Thyroid gland (tissue), 4 donors: ENCODE measurements around the gene ANKRD63. TPM values are rescaled to one million over a fixed set of nuclear protein-coding genes. Genes with fewer than 3 reads are reported as not detected.

ENCODE experiments used
- DNase-seq, 2 donors: peaks; one replicate each; pipeline ENCODE4 v3.0.0-alpha.2; 2019
- H3K27ac ChIP-seq, 3 donors: fragments of 200-600 bp; sonication (generic); 1 replicate in 2 of 3; 2 replicates in 1 of 3; pipeline ENCODE4 v1.5.1; 2016 to 2019; ENCODE audit warnings: mild to moderate bottlenecking in 1 of 3, moderate library complexity in 1 of 3
- H3K27me3 ChIP-seq: fragments of 200-600 bp; sonication (generic); one replicate; pipeline ENCODE4 v1.5.1; 2019
- H3K36me3 ChIP-seq, 2 donors: fragments of 200-600 bp; sonication (generic); one replicate each; pipeline ENCODE4 v1.5.1; 2016 to 2019
- H3K4me1 ChIP-seq, 2 donors: fragments of 200-600 bp; sonication (generic); one replicate each; pipeline ENCODE4 v1.5.1; 2017 to 2019
- H3K4me3 ChIP-seq, 3 donors: fragments of 200-600 bp; sonication (generic); replicated peaks in 1 of 3; 1 replicate in 2 of 3; 2 replicates in 1 of 3; pipeline ENCODE4 v1.5.1; 2016; ENCODE audit warnings: mild to moderate bottlenecking in 1 of 3
- H3K9me3 ChIP-seq: fragments of 200-600 bp; sonication (generic); one replicate; pipeline ENCODE4 v1.5.1; 2017
- CTCF ChIP-seq, 6 experiments: fragments of 200-600 bp in 3 of 6; fragments of 450-650 bp in 3 of 6; sonication (generic) in 3 of 6; IDR thresholded peaks; one replicate each; pipeline ENCODE4 v1.5.1; 2016 to 2019; ENCODE audit warnings: antibody characterized with exemption in 6 of 6, mild to moderate bottlenecking in 2 of 6, inconsistent platforms in 1 of 6, moderate library complexity in 1 of 6
- POLR2A ChIP-seq, 2 donors: fragments of 450-650 bp; IDR thresholded peaks; one replicate each; pipeline ENCODE4 v1.6.1; 2017; ENCODE audit warnings: antibody characterized with exemption in 2 of 2, mild to moderate bottlenecking in 2 of 2, moderate library complexity in 1 of 2
- WGBS, 2 donors: methylation state at CpG; one replicate each; pipeline ENCODE4 v1.1.5; 2017; 5-methylcytosine and 5-hydroxymethylcytosine counted together
- intact Hi-C: fragments of 100-400 bp; cut with DNase I; formaldehyde crosslinking; loops from one replicate; pipeline ENCODE4 v1.15.1; 2023
- total RNA-seq, 4 donors: library from RNA; depleted of rRNA; stranded (reverse); fragments of >200 nt; gene quantifications; one replicate each; pipeline ENCODE4 v1.2.3, GENCODE V29; 2016

ANKRD63 gene
- total RNA-seq, 4 donors from 2014 or later: 2.1 TPM; not detected in 3

DNA sequence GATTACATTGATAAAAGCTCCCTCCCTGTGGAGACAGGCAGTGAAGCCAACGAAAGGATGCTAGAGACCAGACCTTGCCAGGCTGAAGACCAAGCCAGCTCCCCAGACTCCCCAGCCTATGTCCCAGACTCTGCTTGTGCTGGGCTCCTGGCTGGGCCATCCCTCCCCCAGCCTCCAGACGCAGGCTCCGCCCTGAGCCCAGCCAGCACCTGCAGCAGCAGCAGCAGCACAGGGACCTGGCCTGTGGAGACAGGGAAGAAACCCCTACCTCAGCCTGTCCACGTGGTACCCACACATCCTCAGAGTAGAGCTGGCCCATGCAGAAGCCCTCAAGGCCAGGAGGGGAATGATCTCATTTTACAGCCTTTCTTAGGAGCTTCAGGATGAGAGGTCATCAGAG is 13.3 kb downstream of the ANKRD63 start:
- no peak overlapping the region for H3K4me3 ChIP-seq
- 63 to 75% methylated on average over 2 to 4 of the region's 4 CpGs for WGBS, 2 donors
- no peak for DNase-seq
- no peaks in the 10 kb centered on the region for H3K9me3 ChIP-seq
- peaks cover 0 to 26% of the 10 kb centered on the region in 2 donors for H3K4me1 ChIP-seq
- peaks cover 6 to 10% of the 10 kb centered on the region in 2 donors for H3K36me3 ChIP-seq
- intact Hi-C loops: loop anchor here (5.0 kb wide), 1 partner anchor 222 kb away; no protein-coding TSS in a partner anchor
- no peak for TF ChIP-seq CTCF (IDR thresholded peaks at IDR 0.05)
- TF ChIP-seq POLR2A (IDR thresholded peaks at IDR 0.05): no peak
- no peak overlapping the region for H3K27ac ChIP-seq
- no peaks in the 10 kb centered on the region for H3K27me3 ChIP-seq

GRCh38 chr15:40267670-40268069 is 15.2 kb downstream of the ANKRD63 start:
- intact Hi-C loops: no loop called here
- WGBS, 2 donors: 94 to 100% methylated on average over 1 to 4 of the region's 4 CpGs
- TF ChIP-seq CTCF (IDR thresholded peaks at IDR 0.05): no peak
- no peak for TF ChIP-seq POLR2A (IDR thresholded peaks at IDR 0.05)
- Histone ChIP-seq H3K36me3 (peaks cover 0 to 7% of the 10 kb centered on the region in 2 donors), H3K27me3 (no peaks in the 10 kb centered on the region), H3K4me1 (peaks cover 19 to 44% of the 10 kb centered on the region in 2 donors), H3K4me3 (no peak overlapping the region), H3K27ac (no peak overlapping the region), H3K9me3 (no peaks in the 10 kb centered on the region)
- no peak for DNase-seq

GRCh38 chr15:40266828-40267304 is 16.0 kb downstream of the ANKRD63 start:
- Histone ChIP-seq H3K27me3 (no peaks in the 10 kb centered on the region), H3K36me3 (peaks cover 0 to 7% of the 10 kb centered on the region in 2 donors), H3K4me1 (peaks cover 24 to 52% of the 10 kb centered on the region in 2 donors), H3K4me3 (no peak overlapping the region), H3K27ac (peak overlapping the region in 2 of 3 donors; percentile 21 to 37), H3K9me3 (no peaks in the 10 kb centered on the region)
- TF ChIP-seq POLR2A (IDR thresholded peaks at IDR 0.05) (no peak), CTCF (IDR thresholded peaks at IDR 0.05) (no peak)
- intact Hi-C loops: no loop called here
- DNase-seq: peak; percentile 47 to 51
- 52 to 56% methylated on average over 6 to 7 of the region's 7 CpGs for WGBS, 2 donors

- intact Hi-C loops: no loop called here
Measured at GRCh38 chr15:40265875-40266274, 17.0 kb downstream of the ANKRD63 start.

More at GRCh38 chr15:40265875-40266274, 17.0 kb downstream of the ANKRD63 start:
- Histone ChIP-seq H3K36me3 (peaks cover 0 to 7% of the 10 kb centered on the region in 2 donors), H3K4me1 (peaks cover 24 to 54% of the 10 kb centered on the region in 2 donors), H3K9me3 (no peaks in the 10 kb centered on the region), H3K27ac (peak overlapping the region in 1 of 3 donors; percentile 21), H3K27me3 (no peaks in the 10 kb centered on the region), H3K4me3 (no peak overlapping the region)
- TF ChIP-seq CTCF (IDR thresholded peaks at IDR 0.05): no peak
- TF ChIP-seq POLR2A (IDR thresholded peaks at IDR 0.05): no peak
- DNase-seq: no peak
- WGBS, 2 donors: 97 to 100% methylated on average over 5 to 12 of the region's 20 CpGs
